Stimulated activated CD4-positive, alpha-beta T cell treated with anti-CD3 and anti-CD28 coated beads, Interleukin-1b, Interleukin-23, amount 100 ng/mL, for 24 hours (primary cell): ENCODE measurements around the gene VANGL1.

ENCODE experiments used
- DNase-seq, 4 experiments: peaks; one replicate each; pipeline ENCODE4 v3.0.0-alpha.2; 2020; ENCODE audit warnings: low read depth in 4 of 4, low spot score in 1 of 4

VANGL1 gene

GRCh38 chr1:115702959-115703358 lies 61.2 kb downstream of the VANGL1 start:
- DNase-seq, result no peak

DNA sequence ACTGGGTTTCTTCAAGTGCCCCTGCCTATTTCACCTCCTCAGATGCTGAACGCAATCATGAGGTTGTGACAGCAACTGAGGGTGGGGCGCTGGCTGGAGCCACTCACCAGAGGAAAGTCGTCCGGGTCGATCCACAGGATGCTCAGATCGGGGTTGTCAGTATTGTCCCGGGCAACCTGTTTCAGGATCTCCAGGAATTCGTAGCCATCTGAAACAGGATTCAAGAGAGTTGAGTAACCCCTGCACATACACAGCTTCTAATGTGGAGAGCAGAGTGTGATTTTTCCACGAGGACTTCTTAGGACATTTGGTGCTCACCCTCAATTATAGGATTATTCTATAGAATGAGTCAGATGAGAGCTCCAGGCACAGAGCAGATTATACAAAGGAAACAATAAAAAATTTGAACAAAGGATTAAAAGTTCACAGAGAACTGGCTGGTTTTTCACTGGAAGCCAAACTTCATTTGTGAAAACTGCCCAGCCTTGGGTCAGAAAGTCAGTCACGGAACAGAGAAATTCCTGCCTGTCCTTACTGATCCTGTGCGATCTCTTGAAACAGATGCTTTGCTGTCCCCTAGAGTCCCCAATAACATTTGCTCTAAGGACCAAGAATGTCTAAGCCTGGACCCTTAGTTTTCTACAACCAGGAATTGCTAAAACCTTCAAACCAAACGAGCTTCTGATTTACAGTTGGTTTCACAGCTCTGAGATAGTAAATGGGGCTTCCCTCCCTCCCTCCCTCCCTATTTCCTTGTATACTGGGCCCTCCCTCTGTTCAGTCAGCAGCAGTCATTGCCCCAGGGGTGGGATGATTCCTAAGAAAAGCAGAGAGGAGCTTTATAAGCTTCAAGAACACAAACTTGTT lies 63.5 kb downstream of the VANGL1 start:
- DNase-seq, result no peak

GRCh38 chr1:115705963-115706362 lies 64.2 kb downstream of the VANGL1 start:
- no peak for DNase-seq

DNA sequence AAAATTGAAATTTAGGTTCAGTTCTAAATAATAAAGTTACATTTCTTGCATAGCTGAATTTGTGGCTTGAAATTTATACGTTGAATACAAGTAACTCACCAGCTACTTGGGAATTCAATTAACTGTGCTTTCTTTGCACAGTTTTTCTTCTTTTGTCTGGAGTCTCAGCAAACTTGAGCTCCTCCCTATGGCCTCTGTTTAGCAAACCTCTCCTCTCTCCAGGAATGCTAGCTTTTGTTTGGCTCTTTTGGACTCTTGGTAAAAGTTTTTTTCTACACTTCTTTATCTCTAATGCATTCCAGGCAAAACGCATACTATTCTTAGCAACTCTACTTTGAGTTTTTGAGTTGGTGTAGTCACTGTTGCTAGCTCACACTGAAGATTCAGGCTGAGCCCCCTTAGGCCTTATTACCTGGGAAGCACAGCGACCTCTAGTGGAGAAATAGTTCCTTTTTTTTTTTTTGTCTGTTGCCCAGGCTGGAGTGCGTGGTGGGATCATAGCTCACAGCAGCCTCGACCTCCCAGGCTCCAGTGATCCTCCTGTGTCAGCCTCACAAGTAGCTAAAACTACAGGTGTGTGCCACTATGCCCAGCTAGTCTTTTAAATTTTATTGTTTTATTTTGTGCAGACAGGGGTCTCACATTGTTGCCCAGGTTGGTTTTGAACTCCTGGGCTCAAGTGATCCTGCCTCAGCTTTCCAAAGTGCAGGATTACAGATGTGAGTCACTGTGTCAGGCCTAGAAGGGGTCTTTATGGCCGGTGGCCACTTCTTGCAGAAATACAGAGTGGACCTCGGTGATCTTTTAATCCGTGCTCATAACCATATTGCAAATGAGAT lies 65.0 kb downstream of the VANGL1 start:
- DNase-seq, result no peak

- no peak for DNase-seq
These were observed 69.3 kb downstream of the VANGL1 start for GRCh38 chr1:115710859-115711624.

GRCh38 chr1:115712911-115713609 lies 71.3 kb downstream of the VANGL1 start:
- DNase-seq, result no peak

DNA sequence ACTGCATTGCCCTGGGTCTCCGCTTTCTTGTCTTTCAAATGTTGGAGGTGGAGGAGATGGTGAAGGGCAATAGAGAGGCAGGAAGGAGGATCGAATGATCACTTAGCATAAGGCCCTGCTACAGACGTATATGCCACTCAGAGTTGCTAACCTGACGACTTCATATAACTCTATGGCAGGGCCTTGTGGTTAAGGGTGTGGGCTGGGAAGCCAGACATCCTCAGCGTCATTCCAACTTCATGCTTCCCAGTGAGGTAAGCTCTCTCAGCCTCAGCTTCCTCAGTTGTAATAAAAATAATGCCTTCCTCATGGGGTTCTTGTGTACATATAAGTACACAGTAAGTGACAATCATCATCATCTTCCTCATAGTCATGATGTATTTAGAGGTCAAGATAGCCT lies 72.1 kb downstream of the VANGL1 start:
- no peak for DNase-seq

DNA sequence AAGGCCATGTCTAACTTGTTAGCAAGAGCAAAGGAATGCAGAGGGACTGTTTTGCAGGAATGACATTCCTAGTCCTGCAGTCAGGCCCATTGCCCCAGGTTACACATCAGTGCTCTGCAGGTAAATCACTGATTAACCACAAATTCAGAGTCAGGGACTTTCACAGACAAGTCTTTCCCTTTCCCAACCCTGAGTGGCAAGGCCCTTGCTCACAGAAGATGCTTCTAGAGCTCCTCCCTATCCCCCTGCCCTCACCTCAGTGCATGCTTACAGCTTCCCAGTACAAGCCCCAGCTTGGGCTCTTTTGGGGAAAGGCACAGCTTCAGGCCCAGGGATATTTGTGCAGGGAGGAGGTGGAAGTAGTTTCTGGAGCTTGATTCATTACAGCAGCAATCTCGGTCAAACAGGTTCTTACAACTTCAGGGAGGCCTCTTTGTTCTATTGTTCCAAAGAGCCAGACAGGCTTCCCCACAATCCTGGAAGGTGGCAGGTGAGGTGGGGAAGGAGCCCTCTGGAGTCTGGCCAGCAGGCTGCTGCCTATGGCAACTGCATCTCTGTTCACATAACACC lies 72.9 kb downstream of the VANGL1 start:
- DNase-seq, result no peak

- DNase-seq, result peak in 1 of 4 experiments; percentile 13
These were observed 75.8 kb downstream of the VANGL1 start for GRCh38 chr1:115717541-115717940.

DNA sequence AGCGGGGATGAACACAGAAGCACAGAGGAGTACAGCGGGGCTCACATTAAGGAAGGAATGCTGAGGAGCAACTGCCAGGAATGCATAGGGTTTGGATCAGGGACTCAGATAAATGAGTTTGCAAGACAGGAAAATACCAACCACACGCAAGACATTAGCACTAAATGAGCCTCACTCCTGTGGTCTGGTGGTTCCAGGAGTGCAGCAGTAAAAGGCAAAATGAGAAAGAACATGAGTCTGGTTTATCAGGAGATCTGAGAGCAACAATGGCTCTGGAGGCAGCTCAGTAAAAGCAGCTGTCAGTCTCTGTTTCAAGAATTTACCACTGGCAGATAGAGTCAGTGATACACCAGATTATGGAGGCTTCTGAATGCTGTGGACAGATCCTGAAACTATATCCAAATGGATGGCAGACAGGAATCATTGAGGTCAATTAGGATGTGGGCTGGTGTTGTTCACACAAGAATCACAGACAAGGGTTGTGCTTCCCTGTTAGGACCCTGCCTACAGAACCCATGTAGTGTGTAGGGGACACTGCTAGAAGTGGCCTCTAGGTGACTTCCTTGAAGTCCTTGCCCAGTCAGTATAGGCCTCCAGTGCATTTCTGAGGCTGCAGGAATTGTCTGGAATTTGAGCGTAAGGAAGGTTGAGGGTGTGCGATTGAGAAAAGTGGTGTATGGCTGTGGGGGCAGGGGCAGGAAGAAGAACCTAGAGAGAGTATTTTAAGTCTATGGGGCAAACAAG lies 76.4 kb downstream of the VANGL1 start:
- DNase-seq, result no peak

DNA sequence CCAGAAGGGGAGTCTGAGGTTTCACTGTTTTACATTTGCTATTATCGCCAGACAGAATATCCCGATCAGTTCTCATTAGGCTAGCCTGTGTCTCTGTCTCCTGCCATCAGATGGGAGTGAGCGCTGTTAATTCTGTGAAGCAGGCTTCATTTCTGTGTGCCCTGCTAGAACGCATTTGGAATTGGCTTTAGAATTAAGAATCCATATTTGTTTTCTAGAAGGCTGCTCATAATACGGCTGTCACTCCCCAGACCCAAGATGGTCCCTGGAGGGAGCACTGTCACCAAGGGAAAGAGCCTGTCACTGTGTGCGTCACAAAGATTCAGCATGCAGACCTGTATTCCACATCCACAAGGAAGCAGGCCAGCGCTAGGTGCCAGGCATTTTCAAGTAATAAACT lies 77.5 kb downstream of the VANGL1 start:
- no peak for DNase-seq

GRCh38 chr1:115722221-115722620 lies 80.5 kb downstream of the VANGL1 start:
- no peak for DNase-seq

DNA sequence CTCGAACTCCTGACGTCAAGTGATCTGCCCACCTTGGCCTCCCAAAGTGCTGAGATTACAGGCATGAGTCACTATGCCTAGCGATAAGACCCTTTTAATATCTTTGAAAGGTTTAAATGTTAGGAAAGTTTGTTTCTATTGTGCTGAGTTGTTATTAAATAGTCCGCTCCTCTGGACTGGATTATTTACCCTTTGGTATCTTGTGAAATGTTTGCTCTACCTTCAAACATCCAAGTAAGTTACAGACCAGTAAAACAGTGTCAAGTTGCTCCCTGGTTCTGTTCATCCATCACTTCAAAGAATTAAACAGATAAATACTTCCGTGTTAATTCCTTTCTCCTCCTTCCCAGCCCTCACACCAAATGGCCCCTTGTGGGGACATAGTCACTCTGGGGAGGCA lies 82.0 kb downstream of the VANGL1 start:
- no peak for DNase-seq

- DNase-seq, result no peak
These were observed 83.8 kb downstream of the VANGL1 start for GRCh38 chr1:115725600-115725999.

- no peak for DNase-seq
These were observed 84.4 kb downstream of the VANGL1 start for GRCh38 chr1:115726161-115726560.

DNA sequence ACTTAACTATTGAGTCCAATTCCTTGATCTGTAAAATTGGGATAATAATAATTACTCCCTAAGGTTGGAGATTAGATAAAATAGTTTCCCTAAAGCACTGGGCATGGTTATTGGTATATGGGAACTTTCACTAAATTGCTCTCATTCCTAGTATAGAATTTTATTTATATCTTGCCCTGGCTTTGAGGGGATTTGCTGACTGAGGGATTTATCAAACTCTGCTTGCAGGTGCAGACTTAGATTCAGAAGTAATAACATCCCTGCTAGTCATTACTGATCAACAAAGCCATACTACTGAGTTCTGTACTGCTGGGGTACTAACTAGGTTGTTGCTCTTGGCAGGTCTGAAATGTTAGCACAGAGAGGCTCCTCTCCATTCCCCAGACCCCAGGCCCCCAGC lies 84.8 kb downstream of the VANGL1 start:
- DNase-seq, result no peak

DNA sequence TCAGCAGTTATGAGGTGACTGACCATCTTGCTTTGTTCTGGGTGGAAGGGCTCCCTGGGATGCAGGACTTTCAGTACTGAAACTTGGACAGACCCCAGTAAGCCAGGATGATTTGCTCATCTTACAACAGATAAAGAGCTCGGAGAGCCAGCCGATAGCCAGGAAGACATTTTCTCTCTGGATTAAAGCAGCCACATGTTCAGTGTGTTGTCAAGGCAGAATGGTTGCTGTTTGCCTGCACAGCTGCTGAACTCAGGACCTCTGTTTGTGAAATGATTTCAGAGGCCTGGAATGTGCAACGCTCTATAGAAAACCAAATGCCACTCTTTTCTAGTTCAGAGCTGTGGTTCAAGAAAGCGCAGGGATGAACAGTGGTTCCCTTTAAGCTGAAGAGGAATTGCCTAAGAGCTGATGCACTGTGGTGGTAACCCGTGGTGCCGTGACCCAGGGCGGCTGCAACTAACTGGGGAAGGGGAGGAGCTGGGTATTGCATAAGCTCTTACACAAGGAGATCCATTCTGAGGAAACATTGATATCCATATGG lies 86.0 kb downstream of the VANGL1 start:
- no peak for DNase-seq

DNA sequence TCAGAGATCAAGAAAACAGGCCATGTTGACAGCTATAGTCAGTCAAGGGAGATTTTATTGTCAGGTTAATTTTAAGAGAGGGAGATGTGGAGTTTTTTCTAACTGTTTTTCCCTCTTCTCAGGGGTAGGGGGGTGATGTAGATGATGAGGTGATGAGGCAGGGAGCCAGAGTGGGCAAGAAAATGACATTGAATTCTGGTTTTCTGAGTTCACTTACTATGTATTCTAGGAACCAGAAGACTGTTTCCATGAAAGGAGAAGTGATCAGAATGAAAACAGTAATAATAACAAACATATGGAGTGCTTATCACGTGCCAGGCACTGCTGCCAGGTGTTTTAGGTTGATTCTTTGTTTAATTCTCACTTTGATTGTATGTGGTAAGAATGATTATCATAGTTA lies 86.6 kb downstream of the VANGL1 start:
- DNase-seq, result no peak

GRCh38 chr1:115729756-115730155 lies 88.0 kb downstream of the VANGL1 start:
- no peak for DNase-seq

- DNase-seq, result no peak
These were observed 90.5 kb downstream of the VANGL1 start for GRCh38 chr1:115732316-115732715.
